Glutamatergic neuron (in vitro differentiated cells): Measurements from ENCODE around the gene MYH3. TPM values are rescaled to one million over a fixed set of nuclear protein-coding genes. Genes with fewer than 3 reads are reported as not detected.

ENCODE experiments used
- DNase-seq: peaks from one replicate; pipeline ENCODE4 v3.0.0; 2022
- H3K27ac Mint-ChIP-seq: one replicate; pipeline ENCODE4 v1.8.0; 2020; ENCODE audit warnings: mild to moderate bottlenecking, mixed read lengths, inconsistent platforms; ENCODE audit not compliant: unreplicated experiment
- H3K27me3 Mint-ChIP-seq: one replicate; pipeline ENCODE4 v1.8.0; 2020; ENCODE audit warnings: mild to moderate bottlenecking, moderate library complexity, mixed read lengths, inconsistent platforms; ENCODE audit not compliant: unreplicated experiment
- H3K36me3 Mint-ChIP-seq: one replicate; pipeline ENCODE4 v1.8.0; 2020; ENCODE audit warnings: mild to moderate bottlenecking, mixed read lengths, inconsistent platforms; ENCODE audit not compliant: unreplicated experiment
- H3K4me1 Mint-ChIP-seq: one replicate; pipeline ENCODE4 v1.8.0; 2020; ENCODE audit warnings: mild to moderate bottlenecking, low read depth, mixed read lengths, inconsistent platforms; ENCODE audit not compliant: unreplicated experiment
- H3K4me3 Mint-ChIP-seq: one replicate; pipeline ENCODE4 v1.8.0; 2020; ENCODE audit warnings: mild to moderate bottlenecking, mixed read lengths, inconsistent platforms; ENCODE audit not compliant: unreplicated experiment
- H3K9me3 Mint-ChIP-seq: one replicate; pipeline ENCODE4 v1.8.0; 2020; ENCODE audit warnings: mild to moderate bottlenecking, moderate library complexity, mixed read lengths, inconsistent platforms; ENCODE audit not compliant: unreplicated experiment
- total RNA-seq: library from RNA; stranded (reverse); fragmentation: NEBNext Ultra II Directional; extraction: Animal tissue kit (Norgen Biotek cat#: 25700); gene quantifications from one replicate; pipeline ENCODE4 v1.2.1, GENCODE V29; 2021; ENCODE audit not compliant: unreplicated experiment
- TF ChIP-seq, protein P1 (sequence below): fragments of 200-600 bp; sonication (generic); IDR thresholded peaks from one replicate; pipeline ENCODE4 v1.5.0; 2021; ENCODE audit not compliant: partially characterized antibody, unreplicated experiment

MYH3 gene
- total RNA-seq, 1 donor from 2014 or later = 2.1 TPM

DNA sequence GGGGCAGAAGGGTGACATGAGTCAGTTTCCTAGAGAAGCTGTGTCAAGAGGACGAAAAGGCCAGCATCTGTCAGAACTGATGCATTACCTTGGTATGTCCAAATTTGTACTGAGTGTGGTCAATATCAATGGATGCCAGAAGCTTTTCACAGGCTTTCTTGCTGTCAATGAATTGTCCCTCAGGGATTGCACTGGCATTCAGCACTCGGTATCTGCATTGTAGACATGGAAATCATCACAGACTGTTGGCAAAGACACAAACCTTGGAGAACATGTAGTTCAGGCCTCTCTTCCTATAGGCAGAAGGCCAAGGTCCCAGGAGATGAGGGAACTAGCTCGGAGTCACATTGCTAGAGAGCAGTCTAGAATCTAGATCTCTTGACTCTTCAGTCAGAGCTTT is 16.6 kb downstream of the MYH3 start:
- no peak overlapping the region for H3K4me3 Mint-ChIP-seq
- no peaks in the 10 kb centered on the region for H3K4me1 Mint-ChIP-seq
- no peaks in the 10 kb centered on the region for H3K9me3 Mint-ChIP-seq
- DNase-seq = no peak
- TF ChIP-seq, protein P1, sequence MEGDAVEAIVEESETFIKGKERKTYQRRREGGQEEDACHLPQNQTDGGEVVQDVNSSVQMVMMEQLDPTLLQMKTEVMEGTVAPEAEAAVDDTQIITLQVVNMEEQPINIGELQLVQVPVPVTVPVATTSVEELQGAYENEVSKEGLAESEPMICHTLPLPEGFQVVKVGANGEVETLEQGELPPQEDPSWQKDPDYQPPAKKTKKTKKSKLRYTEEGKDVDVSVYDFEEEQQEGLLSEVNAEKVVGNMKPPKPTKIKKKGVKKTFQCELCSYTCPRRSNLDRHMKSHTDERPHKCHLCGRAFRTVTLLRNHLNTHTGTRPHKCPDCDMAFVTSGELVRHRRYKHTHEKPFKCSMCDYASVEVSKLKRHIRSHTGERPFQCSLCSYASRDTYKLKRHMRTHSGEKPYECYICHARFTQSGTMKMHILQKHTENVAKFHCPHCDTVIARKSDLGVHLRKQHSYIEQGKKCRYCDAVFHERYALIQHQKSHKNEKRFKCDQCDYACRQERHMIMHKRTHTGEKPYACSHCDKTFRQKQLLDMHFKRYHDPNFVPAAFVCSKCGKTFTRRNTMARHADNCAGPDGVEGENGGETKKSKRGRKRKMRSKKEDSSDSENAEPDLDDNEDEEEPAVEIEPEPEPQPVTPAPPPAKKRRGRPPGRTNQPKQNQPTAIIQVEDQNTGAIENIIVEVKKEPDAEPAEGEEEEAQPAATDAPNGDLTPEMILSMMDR = no peak
- H3K36me3 Mint-ChIP-seq = peaks cover 4% of the 10 kb centered on the region
- no peak overlapping the region for H3K27ac Mint-ChIP-seq
- H3K27me3 Mint-ChIP-seq = no peaks in the 10 kb centered on the region

DNA sequence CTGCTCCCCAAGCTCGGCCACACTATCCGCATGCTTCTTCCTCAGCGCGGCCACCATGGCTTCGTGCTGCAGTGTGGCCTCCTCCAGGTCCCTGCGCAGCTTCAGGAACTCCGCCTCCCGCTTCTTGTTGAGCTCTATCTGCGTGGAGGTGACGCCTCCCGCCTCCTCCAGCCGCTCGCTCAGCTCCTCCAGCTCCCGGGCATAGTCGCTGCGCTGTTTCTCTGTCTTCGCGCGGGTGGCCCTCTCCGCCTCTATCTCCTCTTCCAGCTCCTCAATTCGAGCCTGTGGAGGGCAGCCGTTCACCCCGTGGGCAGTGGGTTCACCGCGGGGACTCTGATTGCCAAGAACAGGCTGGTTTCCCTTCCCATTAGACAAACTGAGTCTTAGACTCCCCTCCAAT is 19.0 kb downstream of the MYH3 start:
- Mint-ChIP-seq H3K36me3 (peaks cover 4% of the 10 kb centered on the region), H3K4me1 (no peaks in the 10 kb centered on the region), H3K9me3 (no peaks in the 10 kb centered on the region), H3K27me3 (no peaks in the 10 kb centered on the region), H3K27ac (no peak overlapping the region), H3K4me3 (no peak overlapping the region)
- no peak for DNase-seq
- TF ChIP-seq, protein P1 = no peak

DNA sequence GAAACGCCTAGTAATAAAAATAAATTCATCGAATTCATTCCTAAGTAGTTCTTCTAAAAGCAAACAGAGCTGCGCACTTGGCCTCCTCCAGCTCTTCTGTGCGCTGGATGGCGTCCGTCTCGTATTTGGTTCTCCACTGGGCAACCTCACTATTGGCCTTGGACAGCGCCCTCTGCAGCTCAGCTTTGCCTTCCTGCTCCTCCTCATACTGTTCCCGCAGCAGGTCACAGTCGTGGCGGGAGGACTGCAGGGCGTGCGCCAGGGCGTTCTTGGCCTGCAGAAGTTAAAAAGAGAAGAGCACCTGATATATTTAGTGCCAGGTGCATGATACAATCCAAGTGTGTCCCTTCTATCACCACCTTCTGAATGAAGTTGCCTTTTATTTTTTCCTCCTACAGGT is 21.8 kb downstream of the MYH3 start:
- H3K27me3 Mint-ChIP-seq = peaks cover 2% of the 10 kb centered on the region
- no peaks in the 10 kb centered on the region for H3K4me1 Mint-ChIP-seq
- peaks cover 2% of the 10 kb centered on the region for H3K9me3 Mint-ChIP-seq
- TF ChIP-seq, protein P1 = no peak
- DNase-seq = no peak
- H3K36me3 Mint-ChIP-seq = peaks cover 4% of the 10 kb centered on the region
- H3K27ac Mint-ChIP-seq = no peak overlapping the region
- no peak overlapping the region for H3K4me3 Mint-ChIP-seq

DNA sequence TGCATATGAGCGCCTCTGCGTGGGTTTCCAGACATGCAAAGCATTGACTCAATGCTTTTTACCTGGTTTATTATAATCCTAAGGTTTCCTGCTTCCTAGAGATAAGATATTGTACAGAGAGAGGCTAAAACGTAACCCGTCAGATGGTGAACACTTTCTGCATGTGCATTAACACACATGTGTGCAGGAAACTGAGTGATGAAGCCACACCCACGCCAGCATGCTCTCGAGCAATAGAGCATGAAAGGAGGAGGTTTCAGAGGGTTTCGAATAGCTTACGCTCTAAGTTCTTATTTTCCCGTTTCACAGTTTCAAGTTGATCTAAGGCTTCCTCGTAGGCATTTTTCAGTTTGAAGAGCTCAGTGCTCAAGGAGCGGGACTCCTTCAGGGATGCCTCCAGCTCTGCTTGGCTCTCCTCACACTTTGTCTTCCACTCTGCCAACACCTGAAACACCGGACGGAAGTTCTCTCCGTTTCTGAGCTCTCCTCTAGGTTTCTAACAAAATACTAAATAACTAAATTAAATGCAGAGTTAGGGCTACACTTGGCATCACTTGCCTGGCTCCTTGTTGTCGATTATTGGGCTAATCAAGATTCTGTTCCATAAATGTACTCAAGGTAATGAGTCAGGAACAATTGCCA is 23.2 kb downstream of the MYH3 start:
- Mint-ChIP-seq H3K36me3 (peaks cover 4% of the 10 kb centered on the region), H3K4me1 (no peaks in the 10 kb centered on the region), H3K27me3 (peaks cover 2% of the 10 kb centered on the region), H3K9me3 (peaks cover 2% of the 10 kb centered on the region), H3K27ac (no peak overlapping the region), H3K4me3 (no peak overlapping the region)
- DNase-seq = no peak
- TF ChIP-seq, protein P1 = no peak

DNA sequence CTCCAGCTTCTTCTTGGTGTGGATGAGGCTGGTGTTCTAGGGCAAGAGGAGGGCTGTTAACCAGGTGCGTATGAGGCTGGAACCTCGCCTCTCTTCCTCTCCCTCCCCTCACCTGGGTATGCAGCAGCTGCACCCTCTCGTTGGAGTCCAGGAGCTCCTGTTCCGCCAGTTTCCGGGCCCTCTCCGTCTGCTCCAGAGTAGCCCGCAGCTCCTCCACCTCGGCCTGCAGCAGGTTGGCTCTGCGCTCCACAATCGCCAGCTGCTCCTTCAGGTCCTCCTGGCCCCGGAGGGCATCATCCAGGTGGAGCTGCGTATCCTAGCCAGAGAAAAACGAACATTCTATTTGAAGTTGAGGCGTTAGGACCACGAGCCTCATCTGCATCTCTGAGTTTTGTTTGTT is 25.4 kb downstream of the MYH3 start:
- Mint-ChIP-seq H3K9me3 (peaks cover 2% of the 10 kb centered on the region), H3K36me3 (no peaks in the 10 kb centered on the region), H3K27me3 (peaks cover 4% of the 10 kb centered on the region), H3K4me3 (no peak overlapping the region), H3K4me1 (no peaks in the 10 kb centered on the region), H3K27ac (no peak overlapping the region)
- no peak for DNase-seq
- TF ChIP-seq, protein P1 = no peak
